H1 (cell line): ENCODE results near the gene SUMF1. TPM values are rescaled to one million over a fixed set of nuclear protein-coding genes. Genes with fewer than 3 reads are reported as not detected.

ENCODE experiments used
- ASH2L ChIP-seq: fragments of 200-600, 300-600 bp; sonication (generic); IDR thresholded peaks from one replicate; pipeline ENCODE4 v1.7.1; 2017; ENCODE audit warnings: low read length
- BCL11A ChIP-seq, 2 experiments: IDR thresholded peaks; one replicate each; pipeline ENCODE4 v1.6.1; 2011; ENCODE audit warnings: low read depth in 2 of 2, low read length in 2 of 2, mild to moderate bottlenecking in 2 of 2
- CBX5 ChIP-seq: fragments of 300-800, 300-1000 bp; sonication (generic); IDR thresholded peaks from 2 replicates; pipeline ENCODE4 v1.7.1; 2016; ENCODE audit warnings: antibody characterized with exemption, low read length, low read depth
- HDAC2 ChIP-seq, 2 experiments: fragments of 300-600 bp in 1 of 2; sonication (generic) in 1 of 2; IDR thresholded peaks; 2 replicates each; pipeline ENCODE4 v1.6.1; 2011 to 2012; ENCODE audit warnings: low read depth in 2 of 2, low read length in 2 of 2, mild to moderate bottlenecking in 2 of 2, moderate library complexity in 2 of 2, borderline replicate concordance in 1 of 2, inconsistent platforms in 1 of 2
- POLR2A ChIP-seq, 2 experiments: IDR thresholded peaks; 1 replicate in 1 of 2; 2 replicates in 1 of 2; pipeline ENCODE4 v1.6.1; 2011; ENCODE audit warnings: low read depth in 2 of 2, low read length in 2 of 2, mild to moderate bottlenecking in 2 of 2; ENCODE audit errors: control extremely low read depth in 1 of 2
- SIRT6 ChIP-seq: IDR thresholded peaks from one replicate; pipeline ENCODE4 v1.7.1; 2012; ENCODE audit warnings: low read length, inconsistent platforms
- SP4 ChIP-seq: IDR thresholded peaks from 2 replicates; pipeline ENCODE4 v1.6.1; 2012; ENCODE audit warnings: low read length, inconsistent platforms
- polyA plus RNA-seq, 7 experiments: library from polyadenylated mRNA; depleted of rRNA in 3 of 7; stranded (reverse) in 5 of 7; unstranded in 2 of 7; fragments of >200 nt in 5 of 7; fragments of 200-250 nt in 2 of 7; gene quantifications; 1 replicate in 5 of 7; 2 replicates in 1 of 7; 4 replicates in 1 of 7; pipeline versions ENCODE4 v1.2.1 to v1.2.3, GENCODE V29; 2011 to 2013; ENCODE audit warnings: missing spikeins in 2 of 7, mixed read lengths in 2 of 7
- total RNA-seq: library from RNA; stranded (reverse); fragmentation: NEBNext Ultra II Directional; extraction: Animal tissue kit (Norgen Biotek cat#: 25700); gene quantifications from 2 replicates; pipeline ENCODE4 v1.2.1, GENCODE V29; 2021
- TF ChIP-seq, protein P1 (sequence below): IDR thresholded peaks from 2 replicates; pipeline ENCODE4 v1.6.1; 2011; ENCODE audit warnings: low read length, improper control_type of control experiment

SUMF1 gene
- total and polyA plus RNA-seq, 2 of the 8 experiments (the other 6 are each of a cell fraction or from before 2014, with no cell fraction given): 12.5 to 15.0 TPM

GRCh38 chr3:4356220-4356540 is 110.9 kb downstream of the SUMF1 start (continued):
- TF ChIP-seq BCL11A (IDR thresholded peaks at IDR 0.05; ENCODE audit: low read depth in 2 of 2, low read length in 2 of 2): no peak
- TF ChIP-seq, protein P1, sequence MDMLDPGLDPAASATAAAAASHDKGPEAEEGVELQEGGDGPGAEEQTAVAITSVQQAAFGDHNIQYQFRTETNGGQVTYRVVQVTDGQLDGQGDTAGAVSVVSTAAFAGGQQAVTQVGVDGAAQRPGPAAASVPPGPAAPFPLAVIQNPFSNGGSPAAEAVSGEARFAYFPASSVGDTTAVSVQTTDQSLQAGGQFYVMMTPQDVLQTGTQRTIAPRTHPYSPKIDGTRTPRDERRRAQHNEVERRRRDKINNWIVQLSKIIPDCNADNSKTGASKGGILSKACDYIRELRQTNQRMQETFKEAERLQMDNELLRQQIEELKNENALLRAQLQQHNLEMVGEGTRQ: no peak
- no peak for TF ChIP-seq POLR2A (IDR thresholded peaks at IDR 0.05; ENCODE audit: control extremely low read depth in 1 of 2, low read depth in 2 of 2, low read length in 2 of 2)
- TF ChIP-seq ASH2L: no peak
- no peak for TF ChIP-seq HDAC2 (IDR thresholded peaks at IDR 0.05; ENCODE audit: borderline replicate concordance in 1 of 2, low read depth in 2 of 2, low read length in 2 of 2)
- TF ChIP-seq SP4: no peak
- no peak for TF ChIP-seq SIRT6
- TF ChIP-seq CBX5: no peak
